ENCODE data around the gene SMARCD3. TPM values are rescaled to one million over a fixed set of nuclear protein-coding genes. Genes with fewer than 3 reads are reported as not detected.

The SMARCD3 gene
- total RNA-seq, 2 experiments from 2014 or later: 1.5 to 1.9 TPM

GRCh38 chr7:151292850-151293249, 44.4 kb upstream of the SMARCD3 start:
- no TSS peak for BruUV-seq (replicated peaks)
- H3K36me3 ChIP-seq (ENCODE audit: insufficient read depth, low read length): no peaks in the 10 kb centered on the region
- intact Hi-C loops (cut with micrococcal nuclease; ENCODE audit: unreplicated experiment): no loop called here
- no peak overlapping the region for H2AFZ ChIP-seq (ENCODE audit: low read length)
- no peaks in the 10 kb centered on the region for H3K4me1 ChIP-seq (ENCODE audit: insufficient read depth, low read length, poor library complexity, severe bottlenecking)
- no peaks in the 10 kb centered on the region for H3K9me2 ChIP-seq (ENCODE audit: insufficient read depth, low read length)
- H3K79me2 ChIP-seq (ENCODE audit: insufficient read depth, low read depth, low read length): no peaks in the 10 kb centered on the region
- DNase-seq (ENCODE audit: low spot score): no peak
- TF ChIP-seq EZH2phosphoT487 (IDR thresholded peaks at IDR 0.05; ENCODE audit: borderline replicate concordance, low read depth, low read length): no peak
- no peak for TF ChIP-seq CTCF (conservative IDR thresholded peaks at IDR 0.05; ENCODE audit: low read length)
- peaks cover 11% of the 10 kb centered on the region for H3K9me3 ChIP-seq (ENCODE audit: low read length)
- H3K4me3 ChIP-seq (ENCODE audit: low read depth, low read length, poor library complexity, severe bottlenecking): no peak overlapping the region
- ChIA-PET CTCF (ENCODE audit: unreplicated experiment) (no interaction called here), POLR2A (no interaction called here)
- no peak overlapping the region for H3K27ac ChIP-seq (ENCODE audit: low read depth, low read length, poor library complexity, severe bottlenecking)
- no peaks in the 10 kb centered on the region for H4K20me1 ChIP-seq (ENCODE audit: insufficient read depth, low read length)
- no peak overlapping the region for H3K4me2 ChIP-seq (ENCODE audit: low read length)

GRCh38 chr7:151291206-151291605, 42.7 kb upstream of the SMARCD3 start:
- H3K4me2 ChIP-seq (ENCODE audit: low read length): no peak overlapping the region
- ChIA-PET POLR2A (interaction anchor here (0.7 to 1.1 kb wide), 2 partner anchors 8 to 14 kb away, joined by 4 read pairs; no protein-coding TSS in a partner anchor), CTCF (ENCODE audit: unreplicated experiment) (no interaction called here)
- H3K27ac ChIP-seq (ENCODE audit: low read depth, low read length, poor library complexity, severe bottlenecking): no peak overlapping the region
- H3K9me2 ChIP-seq (ENCODE audit: insufficient read depth, low read length): no peaks in the 10 kb centered on the region
- DNase-seq (ENCODE audit: low spot score): no peak
- no TSS peak for BruUV-seq (replicated peaks)
- H2AFZ ChIP-seq (ENCODE audit: low read length): no peak overlapping the region
- H3K9me3 ChIP-seq (ENCODE audit: low read length): peaks cover 4% of the 10 kb centered on the region
- TF ChIP-seq CTCF (conservative IDR thresholded peaks at IDR 0.05; ENCODE audit: low read length) (no peak), EZH2phosphoT487 (IDR thresholded peaks at IDR 0.05; ENCODE audit: borderline replicate concordance, low read depth, low read length) (no peak)
- no peaks in the 10 kb centered on the region for H3K79me2 ChIP-seq (ENCODE audit: insufficient read depth, low read depth, low read length)
- no peaks in the 10 kb centered on the region for H3K36me3 ChIP-seq (ENCODE audit: insufficient read depth, low read length)
- intact Hi-C loops (cut with micrococcal nuclease; ENCODE audit: unreplicated experiment): no loop called here
- no peaks in the 10 kb centered on the region for H3K4me1 ChIP-seq (ENCODE audit: insufficient read depth, low read length, poor library complexity, severe bottlenecking)
- H3K4me3 ChIP-seq (ENCODE audit: low read depth, low read length, poor library complexity, severe bottlenecking): no peak overlapping the region
- H4K20me1 ChIP-seq (ENCODE audit: insufficient read depth, low read length): no peaks in the 10 kb centered on the region

GRCh38 chr7:151290355-151290760, 41.9 kb upstream of the SMARCD3 start:
- no peak for TF ChIP-seq EZH2phosphoT487 (IDR thresholded peaks at IDR 0.05; ENCODE audit: borderline replicate concordance, low read depth, low read length)
- TF ChIP-seq CTCF (conservative IDR thresholded peaks at IDR 0.05; ENCODE audit: low read length): no peak
- POLR2A ChIA-PET: interaction anchor here (0.7 kb wide), 1 partner anchor 9 kb away, joined by 4 read pairs; no protein-coding TSS in a partner anchor
- Histone ChIP-seq H3K4me1 (ENCODE audit: insufficient read depth, low read length, poor library complexity, severe bottlenecking) (peaks cover 2% of the 10 kb centered on the region), H3K9me3 (ENCODE audit: low read length) (no peaks in the 10 kb centered on the region), H4K20me1 (ENCODE audit: insufficient read depth, low read length) (no peaks in the 10 kb centered on the region), H3K79me2 (ENCODE audit: insufficient read depth, low read depth, low read length) (no peaks in the 10 kb centered on the region), H3K36me3 (ENCODE audit: insufficient read depth, low read length) (no peaks in the 10 kb centered on the region), H3K27ac (ENCODE audit: low read depth, low read length, poor library complexity, severe bottlenecking) (no peak overlapping the region), H2AFZ (ENCODE audit: low read length) (no peak overlapping the region), H3K4me2 (ENCODE audit: low read length) (no peak overlapping the region), H3K4me3 (ENCODE audit: low read depth, low read length, poor library complexity, severe bottlenecking) (no peak overlapping the region), H3K9me2 (ENCODE audit: insufficient read depth, low read length) (no peaks in the 10 kb centered on the region)
- no peak for DNase-seq (ENCODE audit: low spot score)
- intact Hi-C loops (cut with micrococcal nuclease; ENCODE audit: unreplicated experiment): no loop called here
- CTCF ChIA-PET (ENCODE audit: unreplicated experiment): no interaction called here
- no TSS peak for BruUV-seq (replicated peaks)
